LNCaP clone FGC (cell line): ENCODE results near the gene MRPL24.
A peak's percentile ranks its signal among the peaks of the same experiment; 100 is the strongest.

Experiments used
- DNase-seq: peaks from one replicate; pipeline ENCODE4 v3.0.0-alpha.2; 2011; ENCODE audit warnings: low read depth
- H3K4me3 ChIP-seq: 2 replicates; pipeline ENCODE4 v1.5.1; 2011; ENCODE audit warnings: mild to moderate bottlenecking, low read depth, low read length, control low read depth
- TF ChIP-seq, protein P1 (sequence below): IDR thresholded peaks from 2 replicates; pipeline ENCODE4 v1.5.1; 2012; ENCODE audit warnings: mild to moderate bottlenecking; ENCODE audit not compliant: control insufficient read depth, insufficient read depth; ENCODE audit errors: extremely low read depth

The MRPL24 gene

DNA sequence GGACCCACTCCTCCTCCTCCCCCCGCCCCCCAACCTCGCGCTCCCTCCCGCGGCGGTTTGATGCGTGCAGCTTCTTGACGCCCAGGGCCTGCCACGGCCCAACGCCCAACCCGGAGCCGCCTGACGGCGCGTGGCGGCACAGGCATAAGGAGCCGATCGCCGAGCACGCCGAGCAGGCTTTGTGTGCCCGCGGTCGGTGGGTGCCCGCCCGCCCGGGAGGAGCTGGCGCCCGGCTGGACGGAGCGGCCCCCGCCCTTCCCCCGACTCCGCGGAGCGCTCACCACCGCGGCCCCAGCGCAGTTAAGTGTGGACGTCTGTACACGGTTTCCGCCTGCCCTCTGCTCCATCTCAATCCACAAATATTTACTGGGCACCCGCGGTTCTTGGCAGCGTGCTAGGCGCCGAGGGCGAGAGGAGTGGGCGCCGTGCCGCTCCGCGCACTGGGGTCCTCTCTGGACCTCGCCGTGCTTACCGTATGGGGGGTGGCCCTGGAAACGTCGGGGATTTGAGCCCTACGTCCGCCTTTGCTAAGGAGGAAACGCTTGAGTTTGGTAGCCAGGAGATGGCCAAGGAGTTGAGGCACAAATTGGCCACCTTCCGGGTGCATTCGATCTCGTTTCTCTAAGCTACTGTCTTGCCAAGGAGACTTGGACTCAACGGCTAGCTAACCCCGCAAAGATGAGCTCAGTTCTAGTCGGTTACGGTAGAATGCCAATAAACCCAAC is 11.0 kb upstream of the MRPL24 start:
- TF ChIP-seq, protein P1, sequence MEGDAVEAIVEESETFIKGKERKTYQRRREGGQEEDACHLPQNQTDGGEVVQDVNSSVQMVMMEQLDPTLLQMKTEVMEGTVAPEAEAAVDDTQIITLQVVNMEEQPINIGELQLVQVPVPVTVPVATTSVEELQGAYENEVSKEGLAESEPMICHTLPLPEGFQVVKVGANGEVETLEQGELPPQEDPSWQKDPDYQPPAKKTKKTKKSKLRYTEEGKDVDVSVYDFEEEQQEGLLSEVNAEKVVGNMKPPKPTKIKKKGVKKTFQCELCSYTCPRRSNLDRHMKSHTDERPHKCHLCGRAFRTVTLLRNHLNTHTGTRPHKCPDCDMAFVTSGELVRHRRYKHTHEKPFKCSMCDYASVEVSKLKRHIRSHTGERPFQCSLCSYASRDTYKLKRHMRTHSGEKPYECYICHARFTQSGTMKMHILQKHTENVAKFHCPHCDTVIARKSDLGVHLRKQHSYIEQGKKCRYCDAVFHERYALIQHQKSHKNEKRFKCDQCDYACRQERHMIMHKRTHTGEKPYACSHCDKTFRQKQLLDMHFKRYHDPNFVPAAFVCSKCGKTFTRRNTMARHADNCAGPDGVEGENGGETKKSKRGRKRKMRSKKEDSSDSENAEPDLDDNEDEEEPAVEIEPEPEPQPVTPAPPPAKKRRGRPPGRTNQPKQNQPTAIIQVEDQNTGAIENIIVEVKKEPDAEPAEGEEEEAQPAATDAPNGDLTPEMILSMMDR: no peak
- H3K4me3 ChIP-seq: peak overlapping the region; percentile 63
- peak; percentile 88 for DNase-seq

DNA sequence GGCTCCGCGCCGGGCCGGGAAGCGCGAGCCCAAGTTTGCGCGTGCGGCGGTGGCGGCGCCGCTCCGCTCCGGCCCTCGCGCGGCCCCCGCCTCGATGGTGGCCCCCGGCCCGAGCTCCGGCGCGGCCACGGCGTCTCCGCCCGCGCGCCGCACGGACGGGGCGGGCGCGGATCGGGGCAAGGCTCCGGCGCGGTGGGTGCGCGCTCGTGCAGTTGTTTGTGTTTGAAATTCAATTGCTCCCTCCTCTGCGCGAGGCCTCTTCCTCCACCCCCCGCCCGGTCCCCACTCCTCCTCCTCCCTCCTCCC is 10.5 kb upstream of the MRPL24 start, which contains the start of gene HDGF:
TSS of gene HDGF (minus strand) at position 225 of the 306 bp plus-strand sequence. CDS start 246 bp downstream, outside the sequence.
- TF ChIP-seq, protein P1: no peak
- peak within 1 kb of the TSS; percentile 63 for H3K4me3 ChIP-seq
- no peak for DNase-seq

DNA sequence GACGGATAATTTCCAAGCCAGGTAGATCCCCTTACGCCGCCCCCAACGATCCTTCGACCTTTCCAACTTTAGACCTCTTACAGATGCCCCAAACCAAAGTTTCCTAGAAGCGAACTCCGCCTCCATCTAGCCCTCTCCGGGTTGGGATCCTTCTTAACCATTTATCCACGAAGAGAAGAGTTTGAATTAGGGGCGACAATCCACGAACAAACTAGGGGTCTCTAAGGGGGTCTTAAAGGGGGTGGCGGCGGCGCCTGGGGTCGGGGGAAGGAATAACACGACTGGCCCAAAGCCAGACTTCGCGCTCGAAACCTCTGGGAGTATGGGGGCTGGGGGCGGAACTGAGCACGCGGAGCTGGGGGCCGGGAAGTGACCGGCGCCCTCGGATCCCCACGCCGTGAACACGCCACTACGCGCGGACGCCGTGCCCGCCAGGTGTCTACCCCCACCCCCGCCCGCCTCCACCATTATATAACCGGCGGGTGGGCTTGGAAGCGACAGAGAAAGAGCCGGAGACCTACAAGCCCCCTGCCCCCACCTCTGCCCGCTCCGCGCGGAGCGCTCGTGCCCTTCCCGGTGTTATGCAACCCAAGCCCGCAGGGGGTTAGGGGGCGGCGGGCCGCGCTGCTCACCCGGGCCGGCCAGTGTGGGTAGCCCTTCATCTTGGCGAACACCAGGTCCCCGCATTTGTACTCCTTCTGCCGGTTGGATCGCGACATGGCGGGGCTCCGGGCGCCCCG is 10.0 kb upstream of the MRPL24 start:
- TF ChIP-seq, protein P1: no peak
- peak overlapping the region; percentile 63 for H3K4me3 ChIP-seq
- DNase-seq: no peak

DNA sequence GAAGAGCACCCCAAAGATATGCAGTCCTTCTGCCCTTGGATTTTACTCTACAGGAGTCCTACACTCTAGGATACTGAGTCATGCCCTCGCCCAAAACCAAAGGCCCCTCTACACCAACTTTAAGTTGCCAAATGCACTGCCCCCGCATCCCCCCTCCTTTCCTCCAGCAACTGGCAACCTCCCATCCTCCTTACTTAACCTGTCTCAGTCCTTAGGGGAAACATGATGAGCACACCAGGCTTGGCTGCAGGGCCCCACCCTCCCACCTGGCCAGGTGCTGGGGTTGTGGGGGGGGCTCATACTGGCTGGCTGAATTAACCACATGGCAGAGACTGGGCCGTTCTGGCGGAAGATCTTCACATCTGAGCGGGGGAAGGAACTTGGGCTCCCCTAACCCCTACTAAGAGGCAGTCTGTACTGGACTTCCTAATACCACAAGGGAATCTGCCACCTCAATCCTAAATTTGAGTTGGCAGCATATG is 9.3 kb upstream of the MRPL24 start:
- DNase-seq: no peak
- TF ChIP-seq, protein P1: no peak
- H3K4me3 ChIP-seq: peak overlapping the region; percentile 63

DNA sequence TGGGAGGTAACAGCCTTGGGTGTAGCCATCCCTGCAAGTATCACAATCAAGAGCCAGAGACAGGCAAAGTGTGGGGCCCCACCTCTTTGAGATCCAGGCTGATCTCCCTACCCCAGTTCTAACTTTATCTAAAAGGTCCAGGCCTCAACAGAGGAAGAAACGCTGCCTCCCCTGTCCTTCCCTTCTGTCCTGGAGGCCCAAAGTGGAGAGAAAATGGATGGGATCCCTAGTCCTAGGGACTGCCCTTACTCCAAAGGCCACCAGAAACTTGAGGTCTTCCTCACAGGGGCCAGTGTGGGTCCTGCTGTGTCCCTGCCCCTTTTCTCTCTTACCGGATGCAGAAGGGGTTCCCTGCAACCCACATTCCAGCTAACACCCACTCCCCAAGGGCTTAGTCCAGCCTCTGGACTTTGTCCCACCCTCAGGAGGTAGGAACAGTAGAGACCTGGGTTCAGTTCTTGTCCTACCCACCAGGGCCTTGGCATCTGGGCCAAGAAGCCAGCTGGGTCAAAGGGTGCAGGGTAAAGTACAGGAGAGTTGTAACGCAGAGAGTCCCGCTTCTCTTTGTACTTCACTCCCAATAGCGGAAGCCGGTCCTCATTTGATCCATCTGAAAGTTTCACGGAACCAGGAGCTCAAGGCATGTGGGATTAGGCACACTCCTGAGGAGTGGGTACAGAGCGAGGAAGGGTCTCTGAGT is 8.7 kb upstream of the MRPL24 start:
- TF ChIP-seq, protein P1: no peak
- no peak for DNase-seq
- peak overlapping the region; percentile 63 for H3K4me3 ChIP-seq

DNA sequence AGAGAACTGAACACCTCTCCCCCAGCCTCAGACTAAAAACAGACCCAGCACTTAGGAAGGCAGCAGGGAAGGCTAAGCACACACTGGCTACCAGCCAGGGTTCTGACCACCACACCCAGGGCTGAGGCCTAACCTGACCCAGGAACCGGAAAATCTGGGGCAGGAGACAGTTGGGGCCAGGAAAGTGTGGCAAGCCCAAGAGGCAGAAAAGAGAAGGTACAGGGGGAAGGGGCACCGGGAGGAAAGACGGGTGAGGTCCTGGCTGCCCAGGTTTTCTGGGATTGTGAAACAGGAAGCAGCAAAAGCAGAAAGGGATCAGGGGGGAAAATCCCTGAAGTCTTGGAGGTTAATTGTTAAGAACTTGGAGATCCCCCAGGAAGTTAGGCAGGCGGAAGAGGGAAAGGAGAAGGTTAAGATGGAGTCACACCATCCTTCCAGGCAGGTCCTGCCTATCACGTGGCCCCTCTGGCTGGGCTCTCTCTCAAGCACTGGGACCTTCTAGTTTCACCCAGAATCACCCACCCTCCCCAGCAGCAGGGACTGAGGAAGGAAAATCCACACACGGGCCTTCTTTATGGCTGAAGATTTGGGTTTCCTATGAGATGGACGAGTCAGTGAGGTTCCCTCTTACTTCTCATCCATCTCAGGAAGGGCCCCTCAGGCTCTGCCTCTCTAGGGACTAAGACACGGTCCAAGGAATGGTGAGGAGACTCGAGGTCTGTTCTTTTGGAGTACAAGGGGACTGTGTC is 8.0 kb upstream of the MRPL24 start:
- DNase-seq: no peak
- TF ChIP-seq, protein P1: no peak
- peak overlapping the region; percentile 63 for H3K4me3 ChIP-seq
